ENCODE data around the gene HSPB8.

The HSPB8 gene

DNA sequence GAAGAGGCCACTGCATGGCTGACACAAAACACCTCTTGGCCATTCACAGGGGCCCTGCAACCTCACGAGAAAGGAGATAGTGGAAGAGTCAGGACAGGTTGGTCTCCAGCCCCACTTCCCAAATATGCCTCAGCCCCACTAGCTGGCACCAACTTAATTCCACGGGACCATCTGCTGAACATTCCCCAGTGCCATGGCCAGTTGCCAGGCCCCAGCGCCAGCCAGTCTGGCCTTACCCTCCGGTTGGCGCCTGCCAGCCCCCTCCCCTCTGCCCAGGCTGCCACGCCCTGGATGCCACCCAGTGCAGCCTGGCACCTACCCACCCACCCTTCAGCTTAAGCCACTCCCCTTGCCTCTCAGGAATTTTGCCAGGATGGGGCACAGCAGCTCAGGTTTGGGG, 21.2 kb upstream of the HSPB8 start:
- Mint-ChIP-seq H3K9me3 (peaks cover 9% of the 10 kb centered on the region), H3K27ac (no peak overlapping the region), H3K4me1 (no peaks in the 10 kb centered on the region), H3K36me3 (no peaks in the 10 kb centered on the region), H3K27me3 (peaks cover 17% of the 10 kb centered on the region), H3K4me3 (no peak overlapping the region)
- ATAC-seq, result no peak

DNA sequence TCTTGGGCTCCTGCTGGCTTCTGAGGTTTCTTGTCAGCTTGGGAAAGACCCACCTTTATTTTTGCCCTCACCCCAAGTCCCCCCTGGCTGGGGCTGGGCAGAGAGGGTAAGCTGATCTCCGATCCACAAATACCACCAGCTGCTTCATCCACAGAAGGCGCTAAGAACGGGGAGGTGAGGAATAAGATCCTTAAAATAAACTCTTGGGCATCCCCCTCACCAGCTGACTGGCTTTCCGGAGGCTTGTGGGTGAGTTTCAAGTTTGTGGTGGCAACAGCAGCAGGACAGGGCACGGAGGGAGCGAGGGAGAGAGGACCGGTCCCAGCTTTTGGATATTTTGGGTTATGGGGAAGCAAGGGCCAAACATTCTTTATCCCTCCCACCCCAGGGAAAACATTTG, 20.8 kb upstream of the HSPB8 start:
- Mint-ChIP-seq H3K4me1 (no peaks in the 10 kb centered on the region), H3K36me3 (no peaks in the 10 kb centered on the region), H3K4me3 (no peak overlapping the region), H3K27me3 (peaks cover 14% of the 10 kb centered on the region), H3K27ac (no peak overlapping the region), H3K9me3 (peaks cover 7% of the 10 kb centered on the region)
- ATAC-seq, result no peak

DNA sequence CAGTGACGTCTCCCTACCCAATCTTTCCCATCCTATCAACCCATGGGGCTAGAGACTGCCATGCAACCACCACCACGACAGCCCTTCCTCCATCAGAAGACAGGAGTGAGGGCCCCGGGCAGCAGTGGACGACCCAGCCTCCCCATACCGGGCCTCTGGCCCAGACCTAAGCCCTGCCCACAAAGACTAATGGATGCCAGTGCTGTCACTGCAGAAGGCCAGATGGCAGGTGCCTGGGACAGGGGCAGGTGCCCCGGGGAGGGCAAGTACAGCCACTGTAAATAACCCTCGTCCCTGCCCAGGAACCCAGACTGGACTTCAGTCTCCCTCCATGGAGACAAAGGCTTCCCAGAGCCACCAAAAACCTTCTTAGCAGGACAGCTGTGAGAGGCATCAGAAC, 20.3 kb upstream of the HSPB8 start:
- Mint-ChIP-seq H3K4me1 (no peaks in the 10 kb centered on the region), H3K27me3 (peaks cover 10% of the 10 kb centered on the region), H3K4me3 (no peak overlapping the region), H3K9me3 (peaks cover 7% of the 10 kb centered on the region), H3K27ac (no peak overlapping the region), H3K36me3 (no peaks in the 10 kb centered on the region)
- no peak for ATAC-seq

DNA sequence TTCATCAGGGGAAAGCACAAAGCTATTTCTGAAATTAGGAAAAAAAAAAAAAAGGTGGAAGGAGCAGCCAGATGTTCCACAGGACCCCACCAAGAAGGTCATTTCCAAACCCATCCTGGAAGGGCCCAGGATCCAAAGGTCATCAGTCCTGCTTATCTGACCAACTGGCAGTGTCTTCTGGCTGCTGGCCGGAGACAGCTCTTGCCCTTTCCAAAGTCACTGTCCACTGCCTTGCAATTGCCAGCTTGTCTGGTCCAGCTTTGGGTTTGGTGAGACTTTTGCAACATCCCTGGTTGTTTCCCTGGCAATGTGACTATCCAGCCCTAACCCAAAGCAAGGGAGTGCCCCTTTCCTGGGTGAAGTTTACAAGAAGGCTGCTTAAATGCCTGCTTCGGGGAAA, 18.9 kb upstream of the HSPB8 start:
- no peaks in the 10 kb centered on the region for H3K9me3 Mint-ChIP-seq
- H3K4me1 Mint-ChIP-seq, result no peaks in the 10 kb centered on the region
- ATAC-seq, result no peak
- H3K36me3 Mint-ChIP-seq, result no peaks in the 10 kb centered on the region
- H3K27me3 Mint-ChIP-seq, result no peaks in the 10 kb centered on the region
- H3K4me3 Mint-ChIP-seq, result no peak overlapping the region
- no peak overlapping the region for H3K27ac Mint-ChIP-seq

DNA sequence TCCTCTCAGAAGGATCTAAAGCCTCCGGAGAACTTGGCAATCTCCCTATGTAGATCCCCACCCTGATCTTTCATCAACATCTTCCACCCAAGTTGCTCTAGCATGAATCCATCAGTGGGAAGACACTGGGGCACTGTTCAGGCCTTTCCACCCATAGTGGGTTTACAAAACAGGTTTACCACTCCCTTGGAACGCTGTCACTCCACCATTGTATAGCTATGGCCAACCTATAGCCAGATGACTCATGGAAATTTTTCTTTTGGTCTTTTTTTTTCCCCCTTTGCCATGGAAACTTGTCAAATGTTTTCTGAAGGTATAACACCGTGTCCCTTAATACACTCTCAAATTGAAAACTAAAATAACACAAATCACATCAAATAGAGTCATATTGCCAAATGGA, 10.8 kb upstream of the HSPB8 start:
- Mint-ChIP-seq H3K4me1 (no peaks in the 10 kb centered on the region), H3K4me3 (no peak overlapping the region), H3K36me3 (no peaks in the 10 kb centered on the region), H3K9me3 (peaks cover 3% of the 10 kb centered on the region), H3K27ac (no peak overlapping the region), H3K27me3 (no peaks in the 10 kb centered on the region)
- no peak for ATAC-seq

DNA sequence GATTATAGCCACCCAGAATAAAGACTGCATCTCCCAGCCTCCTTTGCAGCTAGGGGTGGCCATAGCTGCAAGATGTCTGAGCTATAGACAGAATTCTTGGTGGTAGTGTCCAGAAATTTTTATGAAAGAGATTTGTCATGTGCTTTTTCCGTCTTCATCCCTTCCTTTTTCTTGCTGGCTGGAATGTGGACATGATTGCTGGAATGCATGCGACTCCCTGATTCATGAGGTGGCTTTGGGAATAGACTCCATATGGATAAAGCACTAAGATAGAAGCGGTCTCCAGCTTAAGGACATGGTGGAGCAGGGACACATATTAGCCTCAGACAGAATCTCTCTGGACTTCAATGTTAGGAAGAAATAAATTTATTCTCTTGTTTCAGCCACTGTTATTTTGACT, 10.0 kb upstream of the HSPB8 start:
- Mint-ChIP-seq H3K27me3 (no peaks in the 10 kb centered on the region), H3K9me3 (peaks cover 3% of the 10 kb centered on the region)
- no peak for ATAC-seq

DNA sequence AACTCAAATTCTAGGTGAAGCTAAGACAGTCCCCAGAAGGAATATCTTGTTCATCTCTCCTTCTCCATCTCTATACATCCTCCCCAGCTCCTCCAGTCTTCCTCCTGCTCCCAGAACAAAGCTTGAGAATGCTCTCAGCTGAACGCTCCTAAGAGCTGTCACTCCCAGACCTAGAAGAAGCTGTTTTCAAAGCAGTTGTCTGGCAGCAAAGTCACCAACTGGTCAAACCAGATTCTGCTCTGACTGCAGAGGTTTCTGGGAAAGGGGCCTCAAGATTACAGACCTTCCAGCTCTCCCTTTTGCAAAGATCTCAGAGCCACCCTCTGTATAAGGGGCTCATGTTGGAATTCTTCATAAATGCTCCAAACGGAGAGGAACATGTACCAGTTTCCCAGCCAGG, 9.6 kb upstream of the HSPB8 start:
- Mint-ChIP-seq H3K36me3 (no peaks in the 10 kb centered on the region), H3K4me1 (no peaks in the 10 kb centered on the region), H3K27ac (no peak overlapping the region), H3K9me3 (peaks cover 3% of the 10 kb centered on the region), H3K4me3 (no peak overlapping the region), H3K27me3 (no peaks in the 10 kb centered on the region)
- ATAC-seq, result no peak

More for the DNA sequence above, 10.0 kb upstream of the HSPB8 start:
- H3K27ac Mint-ChIP-seq, result no peak overlapping the region
- H3K4me1 Mint-ChIP-seq, result no peaks in the 10 kb centered on the region
- H3K36me3 Mint-ChIP-seq, result no peaks in the 10 kb centered on the region
- H3K4me3 Mint-ChIP-seq, result no peak overlapping the region

DNA sequence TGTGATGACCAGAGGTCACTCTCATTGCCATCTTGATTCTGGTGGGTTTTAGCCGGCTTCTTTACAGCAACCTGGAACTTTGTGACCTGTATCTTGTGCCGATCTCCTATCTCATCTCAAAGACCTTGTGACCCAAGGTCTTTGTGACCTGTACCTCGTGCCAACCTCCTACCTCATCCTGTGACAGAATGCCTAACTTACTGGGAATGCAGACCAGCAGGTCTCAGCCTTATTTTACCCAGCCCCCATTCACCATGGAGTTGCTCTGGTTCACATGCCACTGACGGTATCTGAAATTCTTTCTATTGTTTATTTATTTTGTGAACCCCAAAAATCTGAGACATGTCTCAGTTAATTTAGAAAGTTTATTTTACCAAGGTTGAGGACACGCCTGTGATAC, 7.4 kb upstream of the HSPB8 start:
- Mint-ChIP-seq H3K4me3 (no peak overlapping the region), H3K36me3 (no peaks in the 10 kb centered on the region)

DNA sequence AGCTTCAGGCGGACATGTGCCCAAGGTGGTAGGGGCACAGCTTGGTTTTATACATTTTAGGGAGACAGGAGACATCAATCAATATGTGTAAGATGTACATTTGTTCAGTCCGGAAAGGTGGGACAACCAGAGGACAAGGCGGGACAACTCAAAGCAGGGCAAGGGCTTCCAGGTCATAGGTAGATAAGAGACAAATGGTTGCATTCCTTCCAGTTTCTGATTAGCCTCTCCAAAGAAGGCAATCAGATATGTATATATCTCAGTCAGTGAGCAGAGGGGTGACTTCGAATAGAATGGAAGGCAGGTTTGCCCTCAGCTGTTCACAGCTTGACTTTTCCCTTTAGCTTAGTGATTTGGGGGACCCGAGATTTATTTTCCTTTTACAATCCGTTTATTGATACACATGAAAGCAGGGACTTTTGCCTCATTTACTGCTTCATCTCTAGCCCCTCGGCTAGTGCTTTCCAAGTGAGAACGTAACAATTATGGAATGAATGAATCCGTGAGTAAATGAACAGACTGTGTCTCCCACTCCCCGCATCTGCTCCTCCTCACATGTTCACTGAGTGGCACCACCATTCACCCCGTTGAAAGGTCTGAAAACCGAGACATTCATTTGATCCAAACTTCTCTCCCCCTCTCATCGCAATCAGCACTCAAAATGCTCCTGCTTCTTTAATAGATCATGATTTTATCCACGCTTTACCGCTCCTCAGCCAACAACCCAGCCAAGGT, 6.9 kb upstream of the HSPB8 start:
- no peaks in the 10 kb centered on the region for H3K4me1 Mint-ChIP-seq
- H3K27me3 Mint-ChIP-seq, result peaks cover 10% of the 10 kb centered on the region
- no peak overlapping the region for H3K4me3 Mint-ChIP-seq
- no peaks in the 10 kb centered on the region for H3K36me3 Mint-ChIP-seq
- H3K9me3 Mint-ChIP-seq, result peaks cover 3% of the 10 kb centered on the region
- H3K27ac Mint-ChIP-seq, result no peak overlapping the region
- ATAC-seq, result no peak

More for the DNA sequence above, 7.4 kb upstream of the HSPB8 start:
- Mint-ChIP-seq H3K4me1 (no peaks in the 10 kb centered on the region), H3K9me3 (peaks cover 3% of the 10 kb centered on the region), H3K27ac (no peak overlapping the region), H3K27me3 (peaks cover 5% of the 10 kb centered on the region)
- ATAC-seq, result no peak

DNA sequence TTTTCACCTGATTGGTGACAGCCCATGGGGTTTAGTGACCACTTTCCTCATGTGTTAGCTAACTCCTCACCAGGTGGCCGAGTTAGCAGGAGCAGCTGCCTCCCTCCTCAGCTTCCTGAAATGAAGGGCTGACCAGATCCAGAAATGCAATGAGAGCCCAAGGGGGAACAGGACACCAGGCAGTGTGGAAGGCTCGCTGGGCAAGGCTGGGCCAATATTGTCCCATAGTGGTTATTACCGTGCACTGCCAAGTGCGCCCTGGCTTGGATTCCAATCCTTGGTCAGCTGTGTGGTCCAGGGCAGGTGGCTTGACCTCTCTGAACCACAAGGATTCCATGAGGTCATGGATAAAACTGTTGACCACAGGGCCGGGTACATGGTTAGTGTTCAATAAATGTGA, 3.6 kb upstream of the HSPB8 start:
- no peak overlapping the region for H3K27ac Mint-ChIP-seq
- peaks cover 38% of the 10 kb centered on the region for H3K27me3 Mint-ChIP-seq
- peaks cover 2% of the 10 kb centered on the region for H3K9me3 Mint-ChIP-seq
- no peak overlapping the region for H3K4me3 Mint-ChIP-seq
- no peak for ATAC-seq
- no peaks in the 10 kb centered on the region for H3K36me3 Mint-ChIP-seq
- no peaks in the 10 kb centered on the region for H3K4me1 Mint-ChIP-seq

DNA sequence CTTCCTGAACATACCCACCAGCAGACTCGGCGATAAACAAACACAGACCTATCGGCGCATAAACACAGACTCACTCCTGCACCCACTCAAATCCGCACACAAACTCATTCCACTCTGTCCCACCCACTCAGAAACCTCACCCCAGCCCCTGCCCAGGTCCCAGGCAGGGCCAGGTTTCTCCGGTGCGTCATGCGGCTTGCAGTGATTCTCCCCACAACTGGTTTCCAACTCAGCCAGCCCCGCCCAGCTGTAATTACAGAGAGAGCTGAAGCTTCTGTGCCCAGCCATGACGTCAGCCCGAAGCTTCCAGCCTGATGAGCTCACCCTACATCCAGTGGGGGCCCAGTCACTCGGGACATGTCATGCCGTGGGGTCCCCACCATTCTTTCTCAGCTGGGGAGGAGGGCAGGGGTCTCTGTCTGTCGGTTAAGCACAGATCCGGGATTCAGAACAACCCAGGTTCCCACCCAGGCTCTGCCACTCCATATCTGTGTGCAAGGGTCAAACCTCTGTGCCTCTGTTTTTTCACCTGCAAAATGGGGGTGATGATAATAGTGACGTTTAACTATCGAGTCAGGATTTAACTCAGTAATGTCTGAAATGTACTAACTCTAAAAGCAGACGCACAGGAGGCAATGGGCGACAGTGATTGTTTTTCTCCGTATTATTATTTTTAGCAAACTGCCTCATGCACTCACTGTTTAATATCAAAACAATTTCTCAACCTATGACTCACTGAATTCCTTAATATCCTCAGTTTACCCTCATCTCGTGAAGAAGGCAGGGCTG, 2.3 kb upstream of the HSPB8 start:
- no peak overlapping the region for H3K4me3 Mint-ChIP-seq
- H3K27me3 Mint-ChIP-seq, result peaks cover 38% of the 10 kb centered on the region
- H3K36me3 Mint-ChIP-seq, result no peaks in the 10 kb centered on the region
- H3K27ac Mint-ChIP-seq, result no peak overlapping the region
- no peak for ATAC-seq
- no peaks in the 10 kb centered on the region for H3K9me3 Mint-ChIP-seq
- H3K4me1 Mint-ChIP-seq, result no peaks in the 10 kb centered on the region

DNA sequence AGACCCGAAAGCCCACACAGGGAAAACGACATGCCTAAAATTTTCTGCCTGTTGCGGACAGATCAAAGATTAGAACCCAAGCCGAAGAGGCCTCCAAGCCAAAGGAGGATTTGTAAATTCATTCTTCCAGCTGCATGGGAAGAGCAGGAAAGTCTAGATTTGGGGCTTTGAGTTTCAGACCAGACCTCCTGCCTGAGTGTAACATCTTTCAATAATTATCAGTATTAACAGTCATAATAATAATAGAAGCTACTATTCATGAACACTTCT, 1.7 kb upstream of the HSPB8 start:
- no peak for ATAC-seq
- Mint-ChIP-seq H3K9me3 (no peaks in the 10 kb centered on the region), H3K4me3 (no peak overlapping the region), H3K27ac (no peak overlapping the region), H3K4me1 (no peaks in the 10 kb centered on the region), H3K27me3 (peaks cover 38% of the 10 kb centered on the region), H3K36me3 (no peaks in the 10 kb centered on the region)

DNA sequence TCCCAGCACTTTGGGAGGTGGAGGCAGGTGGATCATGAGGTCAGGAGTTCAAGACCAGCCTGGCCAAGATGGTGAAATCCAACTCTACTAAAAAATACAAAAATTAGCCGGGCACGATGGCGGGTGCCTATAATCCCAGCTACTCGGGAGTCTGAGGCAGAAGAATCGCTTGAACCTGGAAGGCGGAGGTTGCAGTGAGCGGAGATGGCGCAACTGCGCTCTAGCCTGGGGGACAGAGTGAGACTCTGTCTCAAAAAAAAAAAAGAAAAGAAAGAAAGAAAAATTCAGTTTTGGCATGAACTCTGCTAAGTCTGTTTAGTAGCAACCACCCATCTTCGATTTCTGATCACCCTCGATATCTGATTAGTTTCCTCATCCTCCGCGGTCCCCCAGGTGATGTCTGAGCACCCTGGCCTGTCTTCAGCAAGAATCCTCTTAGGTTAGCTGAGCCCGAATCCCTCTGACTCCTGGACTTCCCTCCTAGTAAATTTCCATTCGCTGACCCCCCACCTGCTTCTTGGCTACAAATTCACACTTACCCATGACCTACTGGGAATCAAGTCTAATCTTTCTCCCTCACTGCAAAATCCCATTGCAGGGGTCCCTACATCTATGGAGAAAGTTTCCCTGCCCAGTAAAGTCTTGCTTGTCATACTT, 879 bp upstream of the HSPB8 start:
- H3K27ac Mint-ChIP-seq, result no peak overlapping the region
- H3K4me3 Mint-ChIP-seq, result no peak overlapping the region
- H3K4me1 Mint-ChIP-seq, result no peaks in the 10 kb centered on the region
- H3K9me3 Mint-ChIP-seq, result no peaks in the 10 kb centered on the region
- ATAC-seq, result no peak
- H3K36me3 Mint-ChIP-seq, result no peaks in the 10 kb centered on the region
- H3K27me3 Mint-ChIP-seq, result peaks cover 38% of the 10 kb centered on the region

DNA sequence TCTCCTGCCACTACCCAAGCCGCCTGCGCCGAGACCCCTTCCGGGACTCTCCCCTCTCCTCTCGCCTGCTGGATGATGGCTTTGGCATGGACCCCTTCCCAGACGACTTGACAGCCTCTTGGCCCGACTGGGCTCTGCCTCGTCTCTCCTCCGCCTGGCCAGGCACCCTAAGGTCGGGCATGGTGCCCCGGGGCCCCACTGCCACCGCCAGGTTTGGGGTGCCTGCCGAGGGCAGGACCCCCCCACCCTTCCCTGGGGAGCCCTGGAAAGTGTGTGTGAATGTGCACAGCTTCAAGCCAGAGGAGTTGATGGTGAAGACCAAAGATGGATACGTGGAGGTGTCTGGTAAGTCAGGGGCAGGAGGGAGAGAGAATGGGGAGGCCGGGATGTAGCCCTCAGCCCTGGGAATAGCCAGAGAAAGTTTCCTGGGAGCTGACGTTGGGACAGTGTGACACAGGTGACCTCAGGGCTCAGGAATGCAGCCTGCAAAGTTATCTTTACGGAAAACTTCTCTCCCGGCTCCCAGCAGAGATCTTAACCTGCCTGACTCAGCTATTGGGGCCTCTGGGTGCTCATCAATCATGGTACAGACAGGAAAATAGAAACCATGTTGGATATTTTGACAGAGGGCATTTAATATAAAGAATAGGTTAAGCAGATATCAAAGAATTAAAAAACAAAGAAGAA, 747 bp downstream of the HSPB8 start:
- H3K27me3 Mint-ChIP-seq, result peaks cover 38% of the 10 kb centered on the region
- no peaks in the 10 kb centered on the region for H3K9me3 Mint-ChIP-seq
- no peaks in the 10 kb centered on the region for H3K36me3 Mint-ChIP-seq
- no peaks in the 10 kb centered on the region for H3K4me1 Mint-ChIP-seq
- no peak overlapping the region for H3K27ac Mint-ChIP-seq
- no peak overlapping the region for H3K4me3 Mint-ChIP-seq
- ATAC-seq, result no peak

DNA sequence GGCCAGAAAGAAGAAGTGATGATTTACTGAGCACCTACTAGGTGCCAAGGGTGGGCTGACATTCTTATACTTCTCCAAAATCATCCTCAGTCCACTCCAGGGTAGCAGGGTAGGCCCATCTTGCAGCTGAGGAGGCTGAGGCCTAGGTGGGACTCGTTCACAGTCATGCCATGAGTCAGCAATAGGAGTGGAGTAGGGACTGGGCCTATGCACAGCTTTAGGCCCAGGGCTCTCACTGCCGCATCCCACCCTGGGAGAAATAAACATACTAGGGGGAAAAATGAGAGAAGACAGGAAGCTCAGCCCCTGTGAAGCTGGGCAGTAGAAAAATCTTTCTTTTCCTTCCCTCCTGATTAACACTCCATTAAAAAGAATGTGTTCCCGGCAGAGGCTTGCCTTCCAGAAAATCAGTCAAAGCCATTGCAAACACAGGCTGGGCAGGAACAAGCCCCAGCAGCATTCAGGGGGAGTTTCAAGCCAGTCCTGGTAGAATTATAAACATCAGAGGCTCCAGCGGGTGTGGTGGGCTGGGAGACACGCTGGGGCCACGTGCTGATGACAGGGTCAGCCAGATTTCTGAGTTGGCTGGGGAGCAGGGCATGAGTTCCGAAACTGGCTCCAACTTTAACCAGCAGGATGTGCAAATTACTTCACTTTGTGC, 1.8 kb downstream of the HSPB8 start:
- Mint-ChIP-seq H3K36me3 (no peaks in the 10 kb centered on the region), H3K4me3 (no peak overlapping the region), H3K4me1 (no peaks in the 10 kb centered on the region), H3K9me3 (no peaks in the 10 kb centered on the region), H3K27me3 (peaks cover 38% of the 10 kb centered on the region), H3K27ac (no peak overlapping the region)
- no peak for ATAC-seq

Data from stimulated activated memory B cell treated with anti-CD40 and anti-IgM and Interleukin-4, amounts not matched to agents 10 μg/mL and 1 μg/mL and 100 μg/mL, for 72 hours (primary cell).